GM18511 (cell line): ENCODE results near the gene GPLD1.

Experiments
- ATAC-seq: cut with Tn5 transposase; IDR thresholded peaks from one replicate; pipeline ENCODE4 v1.9.1; 2021; ENCODE audit warnings: mild to moderate bottlenecking, moderate library complexity; ENCODE audit not compliant: unreplicated experiment

GPLD1 gene

DNA sequence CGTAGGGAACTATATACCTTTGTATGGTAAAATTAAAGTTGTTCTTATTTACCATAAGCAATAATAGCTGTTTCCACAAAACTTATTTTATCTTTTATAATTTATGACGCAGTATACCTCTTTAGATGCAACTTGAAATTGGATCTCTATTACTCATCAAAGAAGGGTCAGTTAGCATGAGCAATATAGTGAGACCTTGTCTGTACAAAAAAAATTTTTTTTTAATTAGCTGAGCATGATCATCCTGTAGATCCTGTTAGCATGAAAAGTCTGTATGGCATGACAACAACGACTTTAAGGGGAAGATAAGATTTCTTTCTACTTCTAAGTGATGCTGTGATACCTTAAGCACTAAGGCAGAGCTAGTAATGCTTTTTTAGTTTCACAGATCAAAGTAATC lies 11.3 kb upstream of the GPLD1 start:
- ATAC-seq: no peak

DNA sequence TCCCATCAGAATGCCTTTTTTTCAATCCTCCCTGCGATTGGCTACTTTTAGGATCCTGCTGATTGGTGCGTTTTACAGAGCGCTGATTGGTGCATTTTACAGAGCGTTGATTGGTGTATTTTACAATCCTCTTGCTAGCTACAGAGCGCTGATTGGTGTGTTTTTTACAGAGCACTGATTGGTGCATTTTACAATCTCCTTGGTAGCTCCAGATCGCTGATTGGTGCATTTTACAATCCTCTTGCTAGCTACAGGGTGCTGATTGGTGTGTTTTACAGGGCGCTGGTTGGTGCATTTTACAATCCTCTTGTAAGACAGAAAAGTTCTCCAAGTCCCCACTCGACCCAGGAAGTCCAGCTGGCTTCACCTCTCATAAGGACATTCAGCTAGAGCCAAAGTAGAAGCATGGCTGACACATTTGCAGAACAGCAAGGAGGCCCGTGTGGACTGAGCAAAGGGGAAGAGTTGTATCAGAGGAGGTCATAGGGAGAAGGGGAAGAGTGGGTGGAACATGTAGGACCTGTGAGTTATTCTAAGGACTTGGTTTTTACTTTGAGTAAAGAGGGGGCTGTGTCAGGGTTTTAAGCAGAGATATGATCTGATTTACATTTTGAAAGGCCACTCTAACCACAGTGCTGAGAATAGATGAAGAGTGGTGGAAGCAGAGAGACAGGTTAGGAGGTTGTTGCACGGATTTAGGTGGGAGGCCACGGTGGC lies 8.0 kb upstream of the GPLD1 start:
- ATAC-seq: no peak

GRCh38 chr6:24494821-24495795 lies 5.7 kb upstream of the GPLD1 start, which contains the start of gene ALDH5A1:
TSS of gene ALDH5A1 (plus strand) at chr6:24494969. CDS start at chr6:24494997, 28 bp downstream.
- peak; percentile 71 for ATAC-seq

GRCh38 chr6:24493945-24494820 lies 4.8 kb upstream of the GPLD1 start:
- peak; percentile 12 for ATAC-seq

GRCh38 chr6:24492475-24492874 lies 3.1 kb upstream of the GPLD1 start:
- no peak for ATAC-seq

DNA sequence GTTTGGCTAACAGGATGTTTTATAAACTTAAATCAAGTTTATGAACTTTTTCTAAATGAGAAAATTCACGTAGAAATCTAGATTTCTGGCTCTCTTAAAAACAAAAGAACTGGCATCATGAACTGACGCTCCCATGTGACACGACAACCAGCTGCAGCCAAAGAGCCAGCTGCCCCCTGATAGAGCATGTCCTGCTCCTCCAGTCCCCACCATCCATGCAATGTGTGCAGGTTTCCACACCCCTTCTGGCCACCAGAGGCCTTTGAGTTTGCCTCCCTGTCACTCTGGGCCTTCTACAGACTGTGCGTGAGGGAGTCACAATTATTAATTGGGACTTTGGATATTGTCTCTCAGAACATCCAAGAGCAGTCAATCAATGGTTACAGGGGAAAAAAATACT lies 1.6 kb upstream of the GPLD1 start:
- no peak for ATAC-seq

- ATAC-seq: no peak
Measured at GRCh38 chr6:24489881-24490280, 503 bp upstream of the GPLD1 start.

DNA sequence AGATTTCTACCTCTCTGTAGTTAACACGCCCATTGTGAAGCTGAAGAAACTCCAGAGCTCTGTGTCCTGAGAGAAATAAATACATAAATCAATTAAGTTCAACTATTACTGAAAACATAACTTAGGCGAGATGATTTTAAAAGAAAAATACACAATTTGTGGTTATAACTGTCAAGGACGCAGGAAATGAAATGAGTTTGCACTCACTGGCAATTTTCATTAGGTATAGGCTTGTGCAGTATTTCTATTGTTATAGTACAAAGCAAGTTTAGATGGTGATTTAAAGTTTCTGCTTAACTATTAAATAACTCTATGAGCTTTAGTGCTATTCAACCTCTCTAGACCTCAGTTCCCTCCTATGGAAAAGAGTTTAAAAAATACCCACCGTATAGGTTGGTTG lies 3.3 kb downstream of the GPLD1 start:
- ATAC-seq: no peak

DNA sequence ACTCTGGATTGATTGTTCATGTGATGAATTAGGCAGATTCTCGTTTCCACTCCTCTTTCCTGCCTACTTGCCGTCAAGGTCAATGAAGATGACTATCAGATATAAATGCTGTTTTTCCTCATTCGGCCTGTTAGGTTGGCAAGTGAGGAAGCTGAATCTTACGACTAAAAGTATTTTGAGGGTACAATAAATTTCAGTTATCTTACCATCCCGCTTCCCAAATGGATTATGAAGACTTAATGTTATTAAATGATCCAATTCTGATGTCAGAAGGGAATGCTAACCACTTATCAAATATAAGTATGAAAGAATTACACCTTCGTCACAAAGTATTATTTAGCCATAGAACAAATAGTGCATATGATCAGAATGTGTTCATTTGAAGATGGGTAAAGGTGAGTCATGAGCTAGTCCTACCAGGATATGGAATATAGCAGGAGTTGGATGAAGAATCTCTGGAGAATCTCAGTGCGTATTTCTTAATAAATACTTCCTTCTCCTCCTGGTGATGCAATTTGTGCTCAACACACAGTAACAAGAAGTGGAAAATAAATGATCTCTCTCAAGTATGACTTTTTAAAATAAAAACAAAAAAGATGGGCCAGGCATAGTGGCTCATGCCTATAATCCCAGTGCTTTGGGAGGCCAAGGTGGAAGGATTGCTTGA lies 4.6 kb downstream of the GPLD1 start:
- no peak for ATAC-seq

- ATAC-seq: no peak
Measured at GRCh38 chr6:24481449-24481848, 7.9 kb downstream of the GPLD1 start.

GRCh38 chr6:24480705-24481104 lies 8.7 kb downstream of the GPLD1 start:
- no peak for ATAC-seq

- no peak for ATAC-seq
Measured at GRCh38 chr6:24478903-24479302, 10.5 kb downstream of the GPLD1 start.

DNA sequence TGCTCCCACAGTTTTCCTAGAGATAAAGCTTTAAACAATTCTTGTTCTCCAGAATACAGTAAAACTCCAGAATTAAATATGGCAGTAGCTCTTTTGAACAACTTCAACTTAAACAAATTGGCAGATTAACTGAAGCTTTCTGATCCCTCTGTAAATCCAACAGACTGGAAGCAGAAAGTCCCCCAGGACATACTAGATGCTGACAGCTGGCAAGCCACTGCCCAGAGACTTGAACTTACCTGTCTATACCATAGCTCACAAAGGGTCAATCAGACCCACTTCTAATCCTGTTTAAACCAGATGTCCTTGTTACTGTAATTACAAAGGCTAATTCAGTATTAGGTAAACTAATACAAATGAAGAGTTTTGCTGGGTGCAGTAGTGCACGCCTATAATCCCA lies 12.3 kb downstream of the GPLD1 start:
- ATAC-seq: no peak

- ATAC-seq: no peak
Measured at GRCh38 chr6:24476631-24477030, 12.7 kb downstream of the GPLD1 start.

- ATAC-seq: no peak
Measured at GRCh38 chr6:24472181-24472580, 17.2 kb downstream of the GPLD1 start.

DNA sequence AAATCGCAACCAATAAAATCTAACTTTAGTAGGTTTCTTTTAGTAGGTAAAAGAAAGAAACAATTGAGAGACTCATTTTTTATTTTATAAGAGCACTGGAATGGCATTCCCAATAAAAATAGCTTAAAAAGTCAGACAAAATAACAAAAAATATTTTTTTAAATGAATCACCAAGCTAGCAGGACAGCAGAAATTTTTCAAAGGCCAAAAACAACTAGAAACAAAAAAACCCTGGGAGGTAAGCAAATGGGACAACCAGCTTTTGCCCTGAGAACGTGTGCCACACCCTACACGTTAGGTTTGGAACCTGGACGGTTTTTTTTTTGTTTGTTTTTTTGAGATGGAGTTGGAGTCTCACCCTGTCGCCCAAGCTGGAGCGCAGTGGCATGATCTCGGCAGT lies 19.6 kb downstream of the GPLD1 start:
- no peak for ATAC-seq

- ATAC-seq: no peak
Measured at GRCh38 chr6:24464253-24465038, 24.9 kb downstream of the GPLD1 start.

- ATAC-seq: no peak
Measured at GRCh38 chr6:24460966-24461365, 28.4 kb downstream of the GPLD1 start.

- ATAC-seq: no peak
Measured at GRCh38 chr6:24458941-24459340, 30.4 kb downstream of the GPLD1 start.

GRCh38 chr6:24458134-24458533 lies 31.2 kb downstream of the GPLD1 start:
- no peak for ATAC-seq
